ENCODE results near the gene DAND5. TPM values are rescaled to one million over a fixed set of nuclear protein-coding genes. Genes with fewer than 3 reads are reported as not detected.

Gene DAND5
- total RNA-seq, 1 donor from 2014 or later = 0.32 TPM

DNA sequence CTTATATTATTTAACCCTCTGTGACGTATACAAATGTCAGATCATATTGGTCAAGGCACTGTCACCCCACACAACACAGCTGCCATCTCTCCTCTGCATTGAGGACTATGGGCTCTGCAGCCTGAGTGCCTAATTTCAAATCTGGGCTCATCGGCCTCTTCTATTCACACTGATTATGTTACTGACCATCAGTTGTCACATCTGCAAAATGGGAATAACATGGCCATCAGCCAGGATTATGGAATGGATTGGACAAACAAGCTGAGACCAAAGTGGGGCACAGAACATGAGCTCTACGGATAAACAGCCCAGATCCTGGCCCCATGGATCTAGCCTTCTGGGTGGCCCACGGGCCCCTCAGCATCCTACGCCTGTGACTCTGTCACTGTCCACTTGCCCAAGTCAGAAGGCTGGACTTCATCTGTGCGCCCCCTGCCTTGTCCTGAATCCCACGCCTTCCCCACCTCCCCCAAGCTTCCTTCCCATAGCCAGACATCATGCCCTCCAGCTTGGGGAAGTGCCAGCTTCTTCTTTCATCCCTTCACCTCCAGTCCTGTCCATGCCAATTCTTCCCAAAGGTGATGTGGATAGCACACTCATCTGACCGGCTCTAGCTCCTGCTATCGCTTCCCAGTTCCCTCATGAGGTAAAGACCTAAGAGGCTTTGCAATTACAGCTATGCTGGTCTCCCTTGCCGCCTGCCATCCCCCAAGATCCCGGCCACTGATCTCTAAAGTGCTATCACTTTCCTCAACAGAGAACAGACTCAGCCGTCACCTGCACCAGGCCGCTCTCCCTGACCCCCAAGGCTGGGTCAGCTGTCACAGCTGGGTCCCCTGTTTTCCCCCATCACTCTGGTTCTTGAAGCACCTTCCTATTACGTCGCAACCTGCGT lies 36.7 kb upstream of the DAND5 start:
- Histone ChIP-seq H3K36me3 (peaks cover 35% of the 10 kb centered on the region), H3K4me1 (peaks cover 23% of the 10 kb centered on the region), H3K27me3 (ENCODE audit: low read depth) (no peaks in the 10 kb centered on the region), H3K27ac (peak overlapping the region; percentile 83), H3K9me3 (no peaks in the 10 kb centered on the region), H3K4me3 (peak overlapping the region; percentile 94)
- TF ChIP-seq CTCF (IDR thresholded peaks at IDR 0.05) = no peak
- no peak for ATAC-seq
- DNase-seq = no peak
- intact Hi-C loops (cut with DNase I) = no loop called here

DNA sequence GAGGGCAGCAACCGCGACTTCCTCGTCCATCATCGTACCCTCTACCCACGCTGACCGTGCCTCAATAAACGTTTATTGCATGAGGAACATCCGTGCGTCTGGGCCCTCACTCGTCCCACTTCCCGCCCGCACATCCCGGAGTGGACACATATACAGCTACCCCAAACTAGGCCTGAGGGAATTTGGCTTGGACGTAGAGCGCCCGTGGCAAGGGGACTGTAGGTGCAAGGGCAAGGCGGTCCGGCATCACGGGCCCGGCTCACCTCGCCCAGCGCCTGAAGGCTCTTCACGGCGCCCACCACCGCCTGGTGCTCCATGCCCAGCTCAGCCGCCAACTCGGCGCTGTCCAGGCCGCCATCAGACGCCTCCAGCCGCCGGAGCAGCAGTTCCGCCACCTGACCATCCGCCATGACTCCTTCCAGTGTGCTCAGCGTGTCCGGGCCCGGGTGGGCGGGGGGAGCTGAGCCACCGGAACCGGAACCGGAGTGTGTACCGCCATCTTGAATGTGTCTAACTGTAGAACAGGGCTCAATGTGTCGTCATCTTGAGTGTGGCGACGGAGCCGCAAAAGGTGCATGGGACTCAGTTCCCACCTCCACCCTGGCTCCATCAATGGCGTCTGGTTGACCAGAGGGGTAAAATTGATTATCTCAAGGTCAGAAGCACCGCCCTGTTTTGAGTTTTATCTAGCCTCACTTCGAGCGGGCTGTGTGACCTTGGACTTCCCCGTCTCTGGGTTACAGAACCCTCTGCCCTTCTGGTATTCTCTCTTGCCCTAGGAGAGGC lies 35.9 kb upstream of the DAND5 start, which contains the start of gene FARSA:
Gene FARSA (minus strand): TSS at position 425 of the 786 bp plus-strand sequence. CDS start 15 bp downstream, at position 410.
- peak; percentile 85 to 87 for ATAC-seq
- Histone ChIP-seq H3K4me1 (peaks cover 26% of the 10 kb centered on the region), H3K27ac (peak within 1 kb of the TSS; percentile 83), H3K36me3 (peaks cover 26% of the 10 kb centered on the region), H3K9me3 (no peaks in the 10 kb centered on the region), H3K4me3 (peak within 1 kb of the TSS; percentile 94), H3K27me3 (ENCODE audit: low read depth) (no peaks in the 10 kb centered on the region)
- TF ChIP-seq CTCF (IDR thresholded peaks at IDR 0.05) = no peak
- intact Hi-C loops (cut with DNase I) = no loop called here
- DNase-seq = peak; percentile 94

DNA sequence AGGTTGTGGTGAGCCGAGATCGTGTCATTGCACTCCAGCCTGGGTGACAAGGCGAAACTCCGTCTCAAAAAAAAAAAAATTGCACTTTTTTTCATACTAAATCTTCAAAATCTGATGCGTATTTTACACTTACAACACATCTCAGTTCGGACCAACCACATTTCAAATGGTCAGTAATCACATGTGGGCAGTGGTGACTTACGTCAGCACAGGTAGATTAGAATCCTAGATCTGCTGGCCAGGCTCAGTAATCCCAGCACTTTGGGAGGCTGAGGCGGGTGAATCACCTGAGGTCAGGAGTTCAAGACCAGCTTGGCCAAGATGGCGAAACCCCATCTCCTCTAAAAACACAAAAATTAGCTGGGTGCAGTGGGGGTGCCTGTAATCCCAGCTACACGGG lies 34.3 kb upstream of the DAND5 start:
- Histone ChIP-seq H3K27ac (no peak overlapping the region), H3K4me3 (no peak overlapping the region), H3K36me3 (peaks cover 19% of the 10 kb centered on the region), H3K9me3 (no peaks in the 10 kb centered on the region), H3K27me3 (ENCODE audit: low read depth) (no peaks in the 10 kb centered on the region), H3K4me1 (peaks cover 36% of the 10 kb centered on the region)
- intact Hi-C loops (cut with DNase I) = no loop called here
- no peak for DNase-seq
- TF ChIP-seq CTCF (IDR thresholded peaks at IDR 0.05) = no peak
- ATAC-seq = no peak

GRCh38 chr19:12936582-12936981 lies 32.8 kb upstream of the DAND5 start:
- H3K27ac ChIP-seq = no peak overlapping the region
- intact Hi-C loops (cut with DNase I) = no loop called here

More at GRCh38 chr19:12936582-12936981, 32.8 kb upstream of the DAND5 start:
- Histone ChIP-seq H3K27me3 (ENCODE audit: low read depth) (no peaks in the 10 kb centered on the region), H3K4me3 (no peak overlapping the region), H3K4me1 (peaks cover 50% of the 10 kb centered on the region), H3K36me3 (peaks cover 23% of the 10 kb centered on the region), H3K9me3 (no peaks in the 10 kb centered on the region)
- DNase-seq (no peak), ATAC-seq (no peak)
- no peak for TF ChIP-seq CTCF (IDR thresholded peaks at IDR 0.05)

Data from lower lobe of right lung (tissue), 2 donors.